Measurements from ENCODE around the gene BRCA1.

GRCh38 chr17:42999003-42999525 lies 126.1 kb downstream of the BRCA1 start:
- no peak for TF ChIP-seq EZH2 (IDR thresholded peaks at IDR 0.05)
- TF ChIP-seq FOXP2 (optimal IDR thresholded peaks at IDR 0.05; ENCODE audit: control extremely low read depth, extremely low read length, insufficient read depth) = no peak
